Spinal cord (tissue), 10 donors: Measurements from ENCODE around the gene TUBB4B. TPM values are rescaled to one million over a fixed set of nuclear protein-coding genes. Genes with fewer than 3 reads are reported as not detected.

Source experiments
- DNase-seq, 6 donors: peaks; one replicate each; pipeline versions ENCODE4 v3.0.0 to v3.0.0-alpha.2; 2013 to 2015; ENCODE audit warnings: low spot score in 6 of 6, low read depth in 4 of 6
- H3K27ac ChIP-seq: one replicate; pipeline ENCODE4 v1.5.1; 2013; ENCODE audit warnings: low read depth, low read length, control low read depth
- H3K27me3 ChIP-seq: one replicate; pipeline ENCODE4 v1.6.1; 2013; ENCODE audit warnings: low read length; ENCODE audit not compliant: control insufficient read depth, insufficient read depth
- H3K36me3 ChIP-seq: one replicate; pipeline ENCODE4 v1.6.1; 2013; ENCODE audit warnings: low read length; ENCODE audit not compliant: control insufficient read depth, insufficient read depth
- H3K4me1 ChIP-seq: one replicate; pipeline ENCODE4 v1.6.1; 2013; ENCODE audit warnings: low read length; ENCODE audit not compliant: control insufficient read depth, insufficient read depth
- H3K4me3 ChIP-seq: one replicate; pipeline ENCODE4 v1.5.1; 2013; ENCODE audit warnings: low read depth, low read length, control low read depth
- H3K9me3 ChIP-seq: one replicate; pipeline ENCODE4 v1.6.1; 2013; ENCODE audit warnings: low read length; ENCODE audit not compliant: control insufficient read depth, insufficient read depth
- WGBS: methylation state at CpG from one replicate; pipeline ENCODE4 v1.1.5; 2013; ENCODE audit warnings: missing lambda C conversion rate; ENCODE audit not compliant: insufficient coverage; 5-methylcytosine and 5-hydroxymethylcytosine counted together
- polyA plus RNA-seq, 2 donors: library from polyadenylated mRNA; unstranded; fragments of 120-200 nt; gene quantifications; one replicate each; pipeline ENCODE4 v1.2.1, GENCODE V29; 2013; ENCODE audit not compliant: insufficient read length in 2 of 2
- total RNA-seq, 2 donors: library from RNA; depleted of rRNA in 1 of 2; stranded (reverse); fragments of 120-200 nt in 1 of 2; fragments of >200 nt in 1 of 2; gene quantifications; one replicate each; pipeline versions ENCODE4 v1.2.3 to v1.2.4, GENCODE V29; 2013 to 2014
- donor health status: healthy.

Gene TUBB4B
- total and polyA plus RNA-seq, 4 donors: 152 to 441 (median 342) TPM

DNA sequence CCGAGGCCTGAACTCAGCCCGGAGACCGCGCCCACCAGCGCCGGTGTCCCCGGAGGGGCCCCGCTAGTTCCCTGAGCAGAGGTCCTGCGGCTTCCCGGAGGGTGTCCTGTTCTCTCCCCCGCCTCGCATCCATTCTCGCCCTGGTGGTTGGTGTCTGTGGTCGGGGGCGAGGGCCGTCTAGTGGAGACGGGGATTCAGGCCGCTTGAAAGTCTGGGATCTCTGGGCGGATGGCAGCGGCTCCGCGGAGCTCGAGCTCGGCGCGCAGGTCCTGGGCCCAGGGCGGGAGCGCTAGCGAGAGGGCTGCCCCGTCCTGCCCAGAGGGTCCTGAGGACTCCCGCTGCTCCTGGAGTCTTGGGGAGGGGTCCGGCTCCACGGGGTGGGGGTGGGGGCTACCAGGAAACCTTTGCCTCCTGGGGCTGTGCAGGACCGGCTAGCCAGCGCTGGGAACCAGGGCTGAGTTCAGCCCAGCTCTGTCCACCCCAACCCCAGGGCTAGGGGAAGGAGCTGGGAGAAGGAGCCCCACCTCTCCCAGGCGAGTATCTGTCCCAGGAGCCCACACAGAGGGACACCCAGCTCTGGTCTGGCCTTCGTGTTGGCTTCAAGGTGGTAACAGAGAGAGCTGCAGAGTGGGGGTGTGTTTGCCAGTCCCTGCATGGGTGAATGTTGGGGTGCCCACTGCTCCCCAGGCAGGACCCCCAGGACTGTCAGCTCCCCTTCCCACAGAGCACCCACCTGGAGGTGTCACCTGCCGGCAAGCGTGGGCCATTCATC, 40.4 kb downstream of the TUBB4B start:
- 15% methylated on average over 35 of the region's 39 CpGs for WGBS
- H3K4me1 ChIP-seq: peaks cover 26% of the 10 kb centered on the region
- peaks cover 7% of the 10 kb centered on the region for H3K36me3 ChIP-seq
- peak in 1 of 6 donors; percentile 7 for DNase-seq
- peaks cover 48% of the 10 kb centered on the region for H3K27me3 ChIP-seq
- no peak overlapping the region for H3K27ac ChIP-seq
- H3K4me3 ChIP-seq: no peak overlapping the region
- H3K9me3 ChIP-seq: no peaks in the 10 kb centered on the region

DNA sequence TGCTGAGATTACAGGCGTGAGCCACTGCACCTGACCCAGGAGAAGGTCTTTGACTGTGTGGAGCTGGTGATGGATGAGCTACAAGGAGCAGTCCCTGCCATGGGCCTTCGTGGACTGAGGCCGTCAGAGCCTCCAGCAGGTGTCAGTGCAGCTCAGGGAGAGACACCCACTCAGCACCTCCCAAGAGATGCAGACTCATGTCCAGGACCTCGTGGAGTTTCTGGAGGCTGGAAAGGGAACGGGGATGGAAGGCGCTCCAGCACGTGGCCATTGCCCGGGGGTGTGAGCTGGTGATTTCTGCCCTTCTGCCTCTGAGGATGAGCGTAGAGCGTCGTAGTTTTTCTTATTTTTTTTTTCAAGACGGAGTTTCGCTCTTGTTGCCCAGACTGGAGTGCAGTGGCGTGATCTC, 45.9 kb downstream of the TUBB4B start:
- H3K4me1 ChIP-seq: no peaks in the 10 kb centered on the region
- H3K4me3 ChIP-seq: no peak overlapping the region
- peak in 2 of 6 donors; percentile 66 to 68 for DNase-seq
- H3K27ac ChIP-seq: no peak overlapping the region
- peaks cover 2% of the 10 kb centered on the region for H3K27me3 ChIP-seq
- no peaks in the 10 kb centered on the region for H3K36me3 ChIP-seq
- 14% methylated on average over 4 of the region's 14 CpGs for WGBS
- H3K9me3 ChIP-seq: no peaks in the 10 kb centered on the region

DNA sequence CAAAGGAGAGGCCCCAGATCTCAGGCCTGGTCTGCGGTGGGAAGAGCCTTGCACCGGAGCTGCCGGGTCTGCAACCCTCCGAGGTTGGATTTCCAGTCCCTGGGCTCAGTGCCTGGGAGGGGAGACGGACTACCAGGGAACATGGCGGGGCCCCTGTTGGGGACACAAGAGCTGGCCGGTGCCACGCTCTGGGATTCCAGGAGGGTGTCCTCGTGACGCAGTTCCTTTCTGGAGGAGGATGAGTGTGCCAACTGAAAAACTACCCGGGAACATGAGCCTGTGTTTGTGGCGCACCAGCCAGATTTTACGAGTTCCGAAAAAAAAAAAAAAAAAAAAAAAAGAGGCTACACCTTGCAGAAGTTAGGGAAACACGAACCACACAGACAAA, 52.0 kb downstream of the TUBB4B start:
- no peaks in the 10 kb centered on the region for H3K27me3 ChIP-seq
- 72% methylated on average over 10 of the region's 15 CpGs for WGBS
- H3K4me3 ChIP-seq: no peak overlapping the region
- H3K27ac ChIP-seq: no peak overlapping the region
- no peak for DNase-seq
- peaks cover 28% of the 10 kb centered on the region for H3K4me1 ChIP-seq
- H3K9me3 ChIP-seq: no peaks in the 10 kb centered on the region
- H3K36me3 ChIP-seq: peaks cover 9% of the 10 kb centered on the region

Other genes starting within 250 kb of the TUBB4B start
- 10 to 100 TPM; 15.7 to 57.5 TPM for gene PAXX, start 248.9 kb upstream of the TUBB4B start, total RNA-seq
- 100 to 1,000 TPM in 1 of 2 donors, 10 to 100 TPM in 1; 87.9 to 108 TPM for gene PAXX, start 248.9 kb upstream of the TUBB4B start, polyA plus RNA-seq
- gene CLIC3, start 244.7 kb upstream of the TUBB4B start, total RNA-seq: 1 to 10 TPM; 2.0 to 6.4 TPM
- 1 to 10 TPM in 1 of 2 donors, under 1 TPM in 1; 0.35 to 2.0 TPM for gene CLIC3, start 244.7 kb upstream of the TUBB4B start, polyA plus RNA-seq
- 10 to 100 TPM; 46.8 to 52.0 TPM for gene ABCA2, start 213.1 kb upstream of the TUBB4B start, total RNA-seq
- gene ABCA2, start 213.1 kb upstream of the TUBB4B start, polyA plus RNA-seq: 100 to 1,000 TPM; 139 to 151 TPM
- under 1 TPM; 0.06 to 0.40 TPM for gene FUT7, start 209.2 kb upstream of the TUBB4B start, total RNA-seq
- under 1 TPM; 0.51 to 0.52 TPM for gene FUT7, start 209.2 kb upstream of the TUBB4B start, polyA plus RNA-seq
- 10 to 100 TPM; 26.7 to 82.7 TPM for gene NPDC1, start 195.1 kb upstream of the TUBB4B start, total RNA-seq
- 100 to 1,000 TPM; 245 to 276 TPM for gene NPDC1, start 195.1 kb upstream of the TUBB4B start, polyA plus RNA-seq
- 1 to 10 TPM; 5.7 to 7.9 TPM for gene ENTPD2, start 187.2 kb upstream of the TUBB4B start, total RNA-seq
- 10 to 100 TPM; 49.1 to 50.7 TPM for gene ENTPD2, start 187.2 kb upstream of the TUBB4B start, polyA plus RNA-seq
- gene SAPCD2, start 170.7 kb upstream of the TUBB4B start, total RNA-seq: 10 to 100 TPM in 1 of 2 donors, 1 to 10 TPM in 1; 5.0 to 12.6 TPM
- gene SAPCD2, start 170.7 kb upstream of the TUBB4B start, polyA plus RNA-seq: 10 to 100 TPM; 18.4 to 19.0 TPM
- 1 to 10 TPM; 3.5 to 8.1 TPM for gene UAP1L1, start 163.8 kb upstream of the TUBB4B start, total RNA-seq
- gene UAP1L1, start 163.8 kb upstream of the TUBB4B start, polyA plus RNA-seq: 1 to 10 TPM; 4.4 to 6.2 TPM
- gene MAN1B1, start 154.3 kb upstream of the TUBB4B start, total RNA-seq: 10 to 100 TPM; 38.3 to 61.3 TPM
- 10 to 100 TPM; 63.3 to 81.3 TPM for gene MAN1B1, start 154.3 kb upstream of the TUBB4B start, polyA plus RNA-seq
- 100 to 1,000 TPM in 1 of 2 donors, 10 to 100 TPM in 1; 29.8 to 101 TPM for gene DPP7, start 126.6 kb upstream of the TUBB4B start, total RNA-seq
- gene DPP7, start 126.6 kb upstream of the TUBB4B start, polyA plus RNA-seq: 100 to 1,000 TPM; 127 to 144 TPM
- gene GRIN1, start 102.1 kb upstream of the TUBB4B start, total RNA-seq: 10 to 100 TPM; 16.2 to 99.0 TPM
- 100 to 1,000 TPM; 193 to 207 TPM for gene GRIN1, start 102.1 kb upstream of the TUBB4B start, polyA plus RNA-seq
- gene LRRC26, start 71.2 kb upstream of the TUBB4B start, total RNA-seq: under 1 TPM; 0.30 to 0.50 TPM
- gene LRRC26, start 71.2 kb upstream of the TUBB4B start, polyA plus RNA-seq: 1 to 10 TPM; 1.3 to 1.9 TPM
- gene TMEM210, start 69.2 kb upstream of the TUBB4B start, total RNA-seq: not detected
- gene TMEM210, start 69.2 kb upstream of the TUBB4B start, polyA plus RNA-seq: under 1 TPM in 1 of 2 donors, not detected in 1; 0.42 TPM
- 10 to 100 TPM; 18.4 to 30.1 TPM for gene ANAPC2, start 52.7 kb upstream of the TUBB4B start, total RNA-seq
- gene ANAPC2, start 52.7 kb upstream of the TUBB4B start, polyA plus RNA-seq: 10 to 100 TPM; 58.2 to 69.8 TPM
- gene SSNA1, start 52.6 kb upstream of the TUBB4B start, total RNA-seq: 10 to 100 TPM; 28.1 to 53.5 TPM
- gene SSNA1, start 52.6 kb upstream of the TUBB4B start, polyA plus RNA-seq: 10 to 100 TPM; 64.1 to 66.9 TPM
- gene TPRN, start 40.5 kb upstream of the TUBB4B start, total RNA-seq: 1 to 10 TPM; 6.7 to 9.2 TPM
- 10 to 100 TPM; 24.9 to 30.8 TPM for gene TPRN, start 40.5 kb upstream of the TUBB4B start, polyA plus RNA-seq
- gene TMEM203, start 35.6 kb upstream of the TUBB4B start, total RNA-seq: 10 to 100 TPM; 28.5 to 34.1 TPM
- 10 to 100 TPM; 48.8 to 50.7 TPM for gene TMEM203, start 35.6 kb upstream of the TUBB4B start, polyA plus RNA-seq
- gene NDOR1, start 35.6 kb upstream of the TUBB4B start, total RNA-seq: 1 to 10 TPM; 3.2 to 6.1 TPM
- gene NDOR1, start 35.6 kb upstream of the TUBB4B start, polyA plus RNA-seq: 10 to 100 TPM; 18.5 to 23.8 TPM
- 1 to 10 TPM; 2.0 to 3.0 TPM for gene RNF208, start 19.0 kb upstream of the TUBB4B start, total RNA-seq
- 10 to 100 TPM; 64.3 to 66.6 TPM for gene RNF208, start 19.0 kb upstream of the TUBB4B start, polyA plus RNA-seq
- gene CYSRT1, start 16.1 kb upstream of the TUBB4B start, total RNA-seq: under 1 TPM; 0.69 to 0.94 TPM
- gene CYSRT1, start 16.1 kb upstream of the TUBB4B start, polyA plus RNA-seq: 1 to 10 TPM; 3.4 to 4.5 TPM
- gene RNF224, start 13.8 kb upstream of the TUBB4B start, total RNA-seq: under 1 TPM in 1 of 2 donors, not detected in 1; 0.06 TPM
- 1 to 10 TPM; 1.3 to 2.2 TPM for gene RNF224, start 13.8 kb upstream of the TUBB4B start, polyA plus RNA-seq
- under 1 TPM in 1 of 2 donors, not detected in 1; 0.06 TPM for gene SLC34A3, start 10.4 kb upstream of the TUBB4B start, total RNA-seq
- 1 to 10 TPM in 1 of 2 donors, under 1 TPM in 1; 0.95 to 1.6 TPM for gene SLC34A3, start 10.4 kb upstream of the TUBB4B start, polyA plus RNA-seq
- not detected for gene STPG3, start 10.0 kb downstream of the TUBB4B start, total RNA-seq
- gene STPG3, start 10.0 kb downstream of the TUBB4B start, polyA plus RNA-seq: under 1 TPM; 0.32 to 0.68 TPM
- 10 to 100 TPM; 29.6 to 31.0 TPM for gene NELFB, start 14.0 kb downstream of the TUBB4B start, total RNA-seq
- 10 to 100 TPM; 79.7 to 83.7 TPM for gene NELFB, start 14.0 kb downstream of the TUBB4B start, polyA plus RNA-seq
- 1 to 10 TPM; 1.3 to 3.5 TPM for gene TOR4A, start 36.4 kb downstream of the TUBB4B start, total RNA-seq
- 1 to 10 TPM; 2.1 to 2.5 TPM for gene TOR4A, start 36.4 kb downstream of the TUBB4B start, polyA plus RNA-seq
- gene NRARP, start 61.0 kb downstream of the TUBB4B start, total RNA-seq: 1 to 10 TPM; 3.2 to 5.7 TPM
- gene NRARP, start 61.0 kb downstream of the TUBB4B start, polyA plus RNA-seq: 10 to 100 TPM; 14.0 to 15.8 TPM
- gene EXD3, start 181.9 kb downstream of the TUBB4B start, total RNA-seq: 10 to 100 TPM in 1 of 2 donors, 1 to 10 TPM in 1; 9.4 to 21.7 TPM
- 10 to 100 TPM; 33.5 to 43.5 TPM for gene EXD3, start 181.9 kb downstream of the TUBB4B start, polyA plus RNA-seq
- gene NOXA1, start 182.1 kb downstream of the TUBB4B start, total RNA-seq: 1 to 10 TPM; 1.4 to 7.1 TPM
- gene NOXA1, start 182.1 kb downstream of the TUBB4B start, polyA plus RNA-seq: 10 to 100 TPM; 14.2 to 14.6 TPM
- under 1 TPM in 1 of 2 donors, not detected in 1; 0.39 TPM for gene ENTPD8, start 200.1 kb downstream of the TUBB4B start, total RNA-seq
- 1 to 10 TPM in 1 of 2 donors, under 1 TPM in 1; 0.90 to 1.1 TPM for gene ENTPD8, start 200.1 kb downstream of the TUBB4B start, polyA plus RNA-seq
- 100 to 1,000 TPM in 1 of 2 donors, 10 to 100 TPM in 1; 29.7 to 103 TPM for gene NSMF, start 218.0 kb downstream of the TUBB4B start, total RNA-seq
- gene NSMF, start 218.0 kb downstream of the TUBB4B start, polyA plus RNA-seq: 100 to 1,000 TPM; 304 to 369 TPM